ENCODE results near the gene NOC3L.
"Not testable (repeated sequence)": the region's sequence is repeated elsewhere in the genome, so short reads cannot be mapped to it uniquely, and the experiment has no call there.

Gene NOC3L

DNA sequence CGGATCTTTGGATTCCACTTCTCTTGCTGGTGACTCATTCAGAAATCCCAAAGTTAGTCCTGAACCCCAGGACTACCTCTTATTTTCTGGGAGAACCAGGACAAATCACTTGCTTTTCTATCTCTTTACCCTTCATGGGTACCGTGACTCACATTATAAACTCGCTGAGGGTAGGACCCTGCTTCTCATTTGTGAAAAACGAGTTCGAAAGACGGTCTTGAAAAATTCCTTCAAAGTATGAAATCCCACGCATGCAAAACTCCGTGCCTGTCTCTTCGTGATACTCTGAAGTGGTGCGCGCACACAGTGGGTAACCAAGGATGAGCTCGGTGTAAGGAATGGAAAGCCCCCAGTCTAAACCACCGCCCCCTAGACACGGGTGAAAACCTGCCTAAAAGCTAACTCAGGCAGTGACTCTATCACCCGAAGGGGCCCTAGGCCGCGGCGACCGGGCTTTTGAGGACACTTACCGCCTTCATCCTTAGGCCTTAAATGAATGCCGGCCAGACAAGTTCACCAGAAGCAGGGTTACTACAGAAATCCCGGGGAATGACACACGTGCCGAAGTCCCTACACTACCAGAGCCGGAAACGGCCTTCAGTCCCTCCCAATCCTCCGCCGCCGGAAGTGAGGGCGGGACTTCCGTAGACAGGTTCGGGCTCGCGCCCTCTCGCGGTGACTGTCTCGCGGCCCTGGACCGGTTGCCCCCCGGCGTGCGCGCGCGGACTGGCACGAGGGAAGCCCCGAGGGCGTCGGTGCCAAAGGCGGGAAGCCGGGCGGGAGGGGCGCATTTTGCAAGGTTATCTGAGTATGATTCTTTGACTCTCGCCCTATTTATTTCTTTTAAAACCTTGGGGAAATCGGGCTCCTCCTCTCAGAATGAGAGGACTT, at the start of gene NOC3L:
Gene NOC3L (minus strand): TSS at position 580 of the 891 bp plus-strand sequence. CDS start 101 bp downstream, at position 479.
- peak; percentile 73 for DNase-seq (ENCODE audit: low spot score)

DNA sequence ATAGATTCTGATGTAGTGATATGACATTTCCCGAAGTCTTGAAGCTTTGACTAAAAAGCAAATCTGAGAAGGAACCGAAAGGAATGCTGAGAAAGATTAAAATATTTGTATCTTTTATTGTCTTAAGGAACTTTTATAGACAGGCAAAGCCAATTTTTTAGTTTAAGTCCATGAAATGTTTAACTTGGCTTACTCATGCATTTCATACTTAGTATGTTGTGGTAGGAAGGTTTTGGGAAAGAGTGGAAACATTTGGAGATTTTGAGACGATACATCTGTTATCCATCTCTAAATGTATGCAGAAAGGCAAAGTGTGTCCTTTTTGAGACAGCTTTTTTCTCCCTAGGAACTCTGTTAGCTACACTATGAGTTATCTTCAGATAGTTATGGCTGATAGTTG, 49.7 kb upstream of the NOC3L start:
- DNase-seq (ENCODE audit: low spot score) = no peak

DNA sequence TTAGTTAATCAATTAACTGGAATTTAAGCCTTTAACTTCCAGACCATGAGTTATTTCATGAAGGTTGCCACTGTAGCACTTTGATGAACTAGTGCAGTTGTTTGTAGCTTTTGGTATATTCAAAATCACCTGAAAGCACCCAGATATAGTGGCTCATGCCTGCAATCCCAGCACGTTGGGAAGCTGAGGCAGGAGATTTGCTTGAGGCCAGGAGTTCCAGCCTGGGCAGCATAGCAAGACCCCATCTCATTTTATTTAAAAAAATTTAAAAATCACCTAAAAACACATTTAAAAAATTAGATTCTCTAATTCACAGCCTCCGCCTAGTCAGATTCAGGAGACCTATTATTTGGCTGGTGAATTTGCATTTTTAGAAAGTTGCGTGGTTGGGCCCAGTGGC, 48.6 kb upstream of the NOC3L start:
- no peak for DNase-seq (ENCODE audit: low spot score)

DNA sequence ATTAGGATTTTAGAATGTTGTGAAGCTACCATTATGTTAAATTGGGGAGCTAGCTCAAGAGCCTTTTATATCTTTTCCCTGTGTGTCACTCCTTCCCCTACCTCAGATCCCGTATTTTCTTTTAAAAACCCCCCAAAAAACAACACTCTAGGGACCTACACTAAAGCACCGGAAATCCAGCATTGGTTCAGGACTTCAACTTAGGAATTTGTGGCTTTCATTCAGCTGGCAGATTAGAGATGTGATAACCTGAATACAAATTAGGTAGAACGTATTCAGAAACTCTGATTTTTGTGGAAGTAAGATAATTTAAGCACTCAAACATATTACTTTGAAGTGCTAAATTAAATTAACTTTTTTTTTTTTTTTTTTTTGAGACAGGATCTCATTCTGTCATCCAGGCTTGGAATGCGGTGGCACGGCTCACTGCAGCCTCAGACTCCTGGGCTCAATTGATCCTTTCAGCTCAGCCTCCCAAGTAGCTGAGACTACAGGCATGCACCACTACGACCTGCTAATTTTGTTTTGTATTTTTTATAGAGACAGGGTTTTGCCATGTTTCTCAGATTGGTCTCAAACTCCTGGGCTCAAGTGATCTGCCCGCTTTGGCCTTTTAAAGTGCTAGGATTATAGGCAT, 46.4 kb upstream of the NOC3L start:
- no peak for DNase-seq (ENCODE audit: low spot score)

GRCh38 chr10:94407668-94408067, 44.9 kb upstream of the NOC3L start:
- DNase-seq (ENCODE audit: low spot score) = no peak

GRCh38 chr10:94405406-94405805, 42.7 kb upstream of the NOC3L start:
- DNase-seq (ENCODE audit: low spot score) = no peak

DNA sequence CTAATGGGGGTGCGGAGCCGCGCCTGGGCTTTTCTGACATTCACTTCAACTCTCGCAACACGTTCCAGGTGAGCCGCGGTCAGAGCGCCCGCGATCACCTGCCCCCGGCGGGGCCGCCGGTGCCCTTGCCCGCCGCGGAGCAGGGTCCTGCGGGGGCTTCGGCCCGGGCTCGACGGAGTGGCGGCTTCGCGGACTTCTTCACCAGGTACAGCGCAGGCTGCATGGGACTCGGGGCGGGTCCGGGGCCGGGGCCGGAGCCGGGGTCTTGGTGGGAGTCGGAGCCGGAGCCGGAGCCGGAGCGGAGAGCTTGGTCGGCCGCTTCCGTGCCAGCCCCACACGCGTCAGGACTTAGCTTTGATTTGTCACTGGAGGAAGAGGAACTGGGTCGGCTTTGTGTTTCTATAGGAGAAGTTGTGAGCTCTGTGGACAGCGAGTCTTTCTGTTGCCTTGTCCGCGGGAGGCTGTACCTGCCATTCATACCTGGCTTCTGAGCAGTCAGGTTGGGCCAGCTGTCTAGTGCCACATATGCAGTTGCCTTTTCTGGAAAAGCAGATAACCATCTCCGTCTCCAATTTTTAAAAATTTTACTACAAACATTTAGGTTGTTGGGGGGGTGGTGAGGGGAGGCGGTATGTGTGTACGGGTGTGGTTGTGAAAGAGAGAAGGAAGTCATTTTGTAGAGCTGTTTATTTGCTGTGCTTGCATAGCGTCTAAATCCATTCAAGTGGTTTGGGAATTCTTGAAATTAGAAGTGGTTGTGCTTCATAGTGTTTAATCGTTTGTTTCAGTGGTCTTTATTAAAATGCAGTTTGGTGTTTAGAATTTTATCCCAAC, 40.9 kb upstream of the NOC3L start:
- DNase-seq (ENCODE audit: low spot score) = no peak

DNA sequence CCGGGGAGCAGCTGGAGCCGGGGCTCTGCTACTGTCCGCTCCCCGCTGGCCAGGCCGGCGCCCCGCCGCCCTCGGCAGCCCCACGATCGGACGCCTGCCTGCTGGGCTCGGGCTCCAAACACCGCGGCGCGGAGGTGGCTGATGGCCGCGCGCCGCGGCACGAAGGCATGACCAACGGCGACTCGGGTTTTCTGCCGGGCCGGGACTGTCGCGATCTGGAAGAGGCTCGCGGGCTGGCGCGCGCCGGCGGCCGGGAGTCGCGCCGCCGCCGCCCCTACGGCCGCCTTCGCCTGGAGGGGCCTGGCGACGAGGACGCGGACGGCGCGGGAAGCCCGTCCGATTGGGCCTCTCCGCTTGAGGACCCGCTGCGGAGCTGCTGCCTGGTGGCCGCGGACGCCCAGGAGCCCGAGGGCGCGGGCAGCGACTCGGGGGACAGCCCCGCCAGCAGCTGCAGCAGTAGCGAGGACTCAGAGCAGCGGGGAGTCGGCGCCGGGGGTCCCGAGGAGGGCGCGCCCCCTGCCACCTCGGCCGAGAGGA, 40.2 kb upstream of the NOC3L start:
- no peak for DNase-seq (ENCODE audit: low spot score)

DNA sequence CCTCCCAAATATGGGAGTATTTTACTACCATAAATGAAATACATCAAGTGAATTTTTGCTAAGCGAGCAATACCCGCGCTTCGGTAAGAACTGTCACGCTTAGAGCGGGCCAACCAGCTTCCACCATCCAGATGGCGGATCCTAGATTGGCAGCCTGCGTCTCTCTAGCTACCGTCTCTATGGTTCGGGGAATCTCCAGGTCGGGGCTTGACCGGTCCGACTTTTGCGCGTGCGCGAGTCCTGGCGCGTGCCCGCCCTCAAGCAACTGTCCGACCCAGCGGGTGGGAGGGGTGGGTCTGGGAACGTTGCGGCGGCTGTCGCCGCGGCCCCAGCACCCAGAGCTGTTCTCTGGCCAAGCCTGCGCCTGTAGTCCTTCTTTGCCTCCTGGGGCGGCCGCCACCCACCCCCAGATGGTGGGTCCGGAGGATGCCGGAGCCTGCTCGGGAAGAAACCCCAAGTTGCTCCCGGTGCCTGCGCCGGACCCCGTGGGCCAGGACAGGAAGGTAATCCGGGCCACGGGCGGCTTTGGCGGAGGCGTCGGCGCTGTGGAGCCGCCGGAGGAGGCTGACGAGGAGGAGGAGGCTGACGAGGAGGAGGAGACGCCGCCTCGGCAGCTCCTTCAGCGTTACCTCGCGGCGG, 39.6 kb upstream of the NOC3L start, which contains the start of gene TBC1D12:
Gene TBC1D12 (plus strand): TSS at position 338 of the 639 bp plus-strand sequence. CDS start 73 bp downstream, at position 411.
- DNase-seq (ENCODE audit: low spot score) = peak; percentile 80

DNA sequence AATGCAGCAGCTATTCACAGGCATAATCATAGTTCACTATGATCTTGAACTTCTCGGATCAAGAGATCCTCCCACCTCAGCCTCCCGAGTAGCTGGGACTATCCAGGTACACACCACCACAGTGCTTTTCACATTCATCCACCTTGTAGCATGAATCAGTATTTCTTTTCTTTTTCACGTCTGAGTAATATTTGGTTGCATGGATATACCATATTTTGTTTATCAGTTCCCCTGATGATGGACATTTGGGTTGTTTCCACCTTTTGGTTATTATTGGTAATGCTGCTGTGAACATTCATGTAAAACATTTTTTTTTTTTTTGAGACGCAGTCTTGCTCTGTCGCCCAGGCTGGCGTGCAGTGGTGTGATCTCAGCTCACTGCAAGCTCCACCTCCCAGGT, 36.0 kb upstream of the NOC3L start:
- no peak for DNase-seq (ENCODE audit: low spot score)

- DNase-seq (ENCODE audit: low spot score) = no peak
Observed at GRCh38 chr10:94397549-94398370, 35.0 kb upstream of the NOC3L start.

GRCh38 chr10:94392117-94392516, 29.4 kb upstream of the NOC3L start:
- DNase-seq (ENCODE audit: low spot score) = not testable (repeated sequence)

GRCh38 chr10:94385733-94386132, 23.0 kb upstream of the NOC3L start:
- not testable (repeated sequence) for DNase-seq (ENCODE audit: low spot score)

DNA sequence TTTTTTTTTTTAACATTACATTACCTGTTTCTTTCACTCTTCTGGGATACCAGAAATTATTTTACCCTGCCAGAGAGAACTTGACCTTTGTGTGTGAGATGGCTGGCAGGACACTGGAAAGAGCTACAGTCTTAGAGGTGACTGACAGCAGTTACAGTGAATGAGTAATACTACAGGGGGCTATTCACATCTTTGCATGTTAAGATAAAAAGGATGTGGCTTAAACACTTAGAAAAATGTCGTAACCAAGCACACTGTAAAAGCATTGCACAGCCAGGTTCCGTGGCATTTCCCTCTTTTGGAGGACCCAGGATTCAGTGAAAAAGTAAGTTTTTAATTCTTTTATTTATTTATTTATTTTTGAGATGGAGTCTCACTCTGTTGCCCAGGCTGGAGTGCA, 20.8 kb upstream of the NOC3L start:
- DNase-seq (ENCODE audit: low spot score) = no peak

DNA sequence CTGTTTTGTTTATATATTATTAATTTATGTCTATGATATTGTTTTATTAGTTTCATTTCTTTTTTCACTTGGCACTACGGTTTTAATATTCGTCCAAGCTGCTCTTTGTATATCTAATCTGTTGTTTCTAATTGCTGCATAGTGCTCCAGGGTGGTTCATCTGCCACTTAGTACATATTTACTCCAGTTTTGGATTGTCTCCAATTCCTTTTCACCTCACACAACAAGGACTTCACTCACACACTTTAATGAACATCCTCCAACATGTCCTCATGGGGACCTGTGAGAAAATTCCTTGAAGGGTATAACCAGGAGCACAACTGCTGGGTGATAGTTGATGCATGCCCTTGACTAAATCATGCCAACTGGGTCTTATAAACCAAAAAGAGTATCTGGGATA, 14.1 kb upstream of the NOC3L start:
- no peak for DNase-seq (ENCODE audit: low spot score)

DNA sequence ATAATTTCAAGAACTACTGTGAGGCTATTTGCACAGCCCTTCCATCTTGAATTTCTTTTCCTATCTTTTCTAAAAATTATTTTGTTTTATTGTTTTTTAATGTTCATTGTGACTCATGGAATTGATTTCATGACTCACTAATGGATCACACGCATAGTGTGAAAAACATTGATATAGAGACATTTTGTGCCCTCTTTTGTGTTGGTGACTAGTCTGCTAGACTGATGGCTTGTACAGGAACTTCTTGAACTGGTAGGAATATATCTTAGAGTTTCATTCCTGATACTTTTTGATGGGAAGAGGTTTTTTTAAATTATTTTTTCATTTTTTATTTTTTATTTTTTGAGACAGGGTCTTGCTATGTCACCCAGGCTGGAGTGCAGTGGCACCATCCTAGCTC, 12.6 kb upstream of the NOC3L start:
- no peak for DNase-seq (ENCODE audit: low spot score)

GRCh38 chr10:94370501-94370900, 7.8 kb upstream of the NOC3L start:
- peak; percentile 17 for DNase-seq (ENCODE audit: low spot score)

GRCh38 chr10:94366382-94366781, 3.6 kb upstream of the NOC3L start:
- DNase-seq (ENCODE audit: low spot score) = no peak

GRCh38 chr10:94364482-94364881, 1.7 kb upstream of the NOC3L start:
- DNase-seq (ENCODE audit: low spot score) = no peak

- no peak for DNase-seq (ENCODE audit: low spot score)
Observed at GRCh38 chr10:94363251-94363565, 469 bp upstream of the NOC3L start.

Measured in COLO829 (cell line).